Activated CD4-positive, alpha-beta T cell treated with anti-CD3 and anti-CD28 coated beads for 48 hours (primary cell): ENCODE measurements around the gene SYCN.

Experiments used
- DNase-seq: peaks from one replicate; pipeline ENCODE4 v3.0.0-alpha.2; 2020

The SYCN gene

GRCh38 chr19:39192846-39193245 lies 11.2 kb downstream of the SYCN start:
- DNase-seq, result no peak

- DNase-seq, result no peak
Measured at GRCh38 chr19:39190768-39191167, 13.3 kb downstream of the SYCN start.

GRCh38 chr19:39188960-39189359 lies 15.1 kb downstream of the SYCN start:
- no peak for DNase-seq

GRCh38 chr19:39187552-39187943 lies 16.5 kb downstream of the SYCN start:
- no peak for DNase-seq

GRCh38 chr19:39186391-39186790 lies 17.7 kb downstream of the SYCN start:
- DNase-seq, result no peak

- DNase-seq, result no peak
Measured at GRCh38 chr19:39183104-39183503, 21.0 kb downstream of the SYCN start.

GRCh38 chr19:39182174-39182505 lies 21.9 kb downstream of the SYCN start:
- DNase-seq, result no peak

GRCh38 chr19:39181500-39182173 lies 22.4 kb downstream of the SYCN start:
- no peak for DNase-seq

GRCh38 chr19:39180749-39181148 lies 23.3 kb downstream of the SYCN start:
- no peak for DNase-seq

GRCh38 chr19:39179754-39180153 lies 24.3 kb downstream of the SYCN start:
- DNase-seq, result no peak

- no peak for DNase-seq
Measured at GRCh38 chr19:39178296-39179006, 25.6 kb downstream of the SYCN start.

GRCh38 chr19:39177736-39178135 lies 26.3 kb downstream of the SYCN start:
- no peak for DNase-seq

GRCh38 chr19:39177110-39177699 lies 26.9 kb downstream of the SYCN start:
- DNase-seq, result no peak

- DNase-seq, result no peak
Measured at GRCh38 chr19:39175564-39175963, 28.5 kb downstream of the SYCN start.

- no peak for DNase-seq
Measured at GRCh38 chr19:39174558-39175544, 29.2 kb downstream of the SYCN start.

- DNase-seq, result no peak
Measured at GRCh38 chr19:39174142-39174541, 29.9 kb downstream of the SYCN start.

GRCh38 chr19:39173502-39173991 lies 30.5 kb downstream of the SYCN start:
- no peak for DNase-seq

- no peak for DNase-seq
Measured at GRCh38 chr19:39172700-39173501, 31.2 kb downstream of the SYCN start.

GRCh38 chr19:39171479-39172465 lies 32.3 kb downstream of the SYCN start:
- DNase-seq, result no peak

- no peak for DNase-seq
Measured at GRCh38 chr19:39170386-39171231, 33.5 kb downstream of the SYCN start.
